ENCODE results near the gene FAM181A. TPM values are rescaled to one million over a fixed set of nuclear protein-coding genes. Genes with fewer than 3 reads are reported as not detected.

The FAM181A gene
- total and polyA plus RNA-seq, 10 of the 15 experiments (the other 5 are each of a cell fraction or from before 2014, with no cell fraction given): not detected

GRCh38 chr14:93937519-93937918 lies 10.4 kb downstream of the FAM181A start:
- Histone ChIP-seq H3K9me3 (replicated peaks; ENCODE audit: control insufficient read depth, insufficient read depth, low read length) (no peaks in the 10 kb centered on the region; the same call in 2 of the 3 replicates), H3K79me2 (ENCODE audit: control insufficient read depth, insufficient read depth, low read length) (no peaks in the 10 kb centered on the region), H3K9ac (ENCODE audit: control insufficient read depth, insufficient read depth, low read length) (no peak overlapping the region), H3K4me1 (ENCODE audit: control insufficient read depth, insufficient read depth, low read length) (peaks cover 8% of the 10 kb centered on the region), H3K4me3 (no peak overlapping the region), H2AFZ (ENCODE audit: control insufficient read depth, low read depth, low read length) (no peak overlapping the region), H3K27ac (ENCODE audit: control insufficient read depth, insufficient read depth) (no peak overlapping the region), H3K36me3 (ENCODE audit: control insufficient read depth in 2 of 2, insufficient read depth in 2 of 2, low read length in 1 of 2) (peaks cover 2 to 3% of the 10 kb centered on the region in 2 experiments; a peak in 3 of 4 replicates), H4K20me1 (ENCODE audit: control insufficient read depth, insufficient read depth) (no peaks in the 10 kb centered on the region), H3K27me3 (replicated peaks in 1 of 2; ENCODE audit: control insufficient read depth in 2 of 2, insufficient read depth in 2 of 2, low read length in 1 of 2) (no peaks in the 10 kb centered on the region), H3K4me2 (ENCODE audit: control insufficient read depth, insufficient read depth) (no peak overlapping the region)
- no peak for TF ChIP-seq ATF3 (IDR thresholded peaks at IDR 0.05; ENCODE audit: borderline replicate concordance, extremely low read depth, low read depth, low read length)
- TF ChIP-seq MEF2B (IDR thresholded peaks at IDR 0.05; ENCODE audit: partially characterized antibody, poor library complexity, severe bottlenecking): no peak
- TF ChIP-seq SMAD5 (IDR thresholded peaks at IDR 0.05; ENCODE audit: low read depth): no peak
- no peak for TF ChIP-seq ZSCAN29 (IDR thresholded peaks at IDR 0.05)
- TF ChIP-seq BMI1 (IDR thresholded peaks at IDR 0.05; ENCODE audit: borderline replicate concordance): no peak
- no peak for TF ChIP-seq ESRRA (IDR thresholded peaks at IDR 0.05; ENCODE audit: low read length)
- TF ChIP-seq ASH2L (IDR thresholded peaks at IDR 0.05; ENCODE audit: borderline replicate concordance, low read depth): no peak
- no peak for TF ChIP-seq SUZ12 (IDR thresholded peaks at IDR 0.05; ENCODE audit: unreplicated experiment)
- no peak for TF ChIP-seq ZNF217 (IDR thresholded peaks at IDR 0.05)
- no peak for TF ChIP-seq BCL11A (IDR thresholded peaks at IDR 0.05; ENCODE audit: low read depth, low read length)
- no peak for TF ChIP-seq TCF12 (IDR thresholded peaks at IDR 0.05; ENCODE audit: low read depth, low read length)
- no peak for TF ChIP-seq BCLAF1 (IDR thresholded peaks at IDR 0.05)
- no peak for TF ChIP-seq EGR1 (IDR thresholded peaks at IDR 0.05; ENCODE audit: borderline replicate concordance in 1 of 2, low read depth in 2 of 2, low read length in 2 of 2)
- POLR2A ChIA-PET: interaction anchor here (0.6 kb wide), 1 partner anchor 201 kb away, joined by 4 read pairs; no protein-coding TSS in a partner anchor
- SMC1A ChIA-PET (ENCODE audit: uncharacterized antibody, unreplicated experiment): interaction anchor here (1.0 to 10.5 kb wide), 7 partner anchors 18 to 283 kb away, joined by 3 to 184 read pairs (median 4); partner anchors contain the start of gene CCDC197
- CTCF ChIA-PET: interaction anchor here (0.7 to 12.1 kb wide), 9 partner anchors 39 to 283 kb away, joined by 3 to 541 read pairs (median 7); partner anchors contain the start of genes ASB2 and CCDC197
- FAIRE-seq: no peak
- no TSS peak for BruUV-seq (replicated peaks)
- DNase-seq (ENCODE audit: low read depth, low spot score): no peak
- 92% methylated on average over 13 of the region's 13 CpGs for WGBS (ENCODE audit: insufficient coverage, insufficient replicate concordance, low lambda C conversion rate, missing lambda C conversion rate)
- RAD21 ChIA-PET (ENCODE audit: unreplicated experiment): interaction anchor here (9.0 to 13.9 kb wide), 2 partner anchors 33 to 64 kb away, joined by 209 to 344 read pairs; partner anchors contain the start of gene CCDC197
- intact Hi-C loops (cut with micrococcal nuclease; ENCODE audit: unreplicated experiment) (no loop called here), in situ Hi-C loops (cut with MboI) (no loop called here)
- no peak for ATAC-seq
